Measurements from ENCODE around the gene SH3PXD2A. TPM values are rescaled to one million over a fixed set of nuclear protein-coding genes. Genes with fewer than 3 reads are reported as not detected.

Gene SH3PXD2A
- total and polyA plus RNA-seq, 10 of the 15 experiments (the other 5 are each of a cell fraction or from before 2014, with no cell fraction given): 0.63 to 14.0 (median 4.4) TPM

- Histone ChIP-seq H3K79me2 (ENCODE audit: control insufficient read depth, insufficient read depth, low read length) (no peaks in the 10 kb centered on the region), H3K4me2 (ENCODE audit: control insufficient read depth, insufficient read depth) (no peak overlapping the region), H3K36me3 (ENCODE audit: control insufficient read depth in 2 of 2, insufficient read depth in 2 of 2, low read length in 1 of 2) (peaks cover 9 to 23% of the 10 kb centered on the region in 2 experiments), H2AFZ (ENCODE audit: control insufficient read depth, low read depth, low read length) (no peak overlapping the region), H3K9ac (ENCODE audit: control insufficient read depth, insufficient read depth, low read length) (no peak overlapping the region), H3K4me3 (no peak overlapping the region), H3K4me1 (ENCODE audit: control insufficient read depth, insufficient read depth, low read length) (no peaks in the 10 kb centered on the region), H3K27me3 (replicated peaks in 1 of 2; ENCODE audit: control insufficient read depth in 2 of 2, insufficient read depth in 2 of 2, low read length in 1 of 2) (no peaks in the 10 kb centered on the region), H3K27ac (ENCODE audit: control insufficient read depth, insufficient read depth) (no peak overlapping the region), H4K20me1 (ENCODE audit: control insufficient read depth, insufficient read depth) (no peaks in the 10 kb centered on the region), H3K9me3 (replicated peaks; ENCODE audit: control insufficient read depth, insufficient read depth, low read length) (no peaks in the 10 kb centered on the region)
- ChIA-PET SMC1A (ENCODE audit: uncharacterized antibody, unreplicated experiment) (interaction anchor here (1.9 kb wide), 1 partner anchor 9 kb away, joined by 6 read pairs; no protein-coding TSS in a partner anchor), POLR2A (no interaction called here), RAD21 (ENCODE audit: unreplicated experiment) (no interaction called here), CTCF (interaction anchor here (2.5 kb wide), 1 partner anchor 8 kb away, joined by 18 read pairs; no protein-coding TSS in a partner anchor)
- FAIRE-seq: no peak
- intact Hi-C loops (cut with micrococcal nuclease; ENCODE audit: unreplicated experiment) (no loop called here), in situ Hi-C loops (cut with MboI) (no loop called here)
- no peak for ATAC-seq
- WGBS (ENCODE audit: insufficient coverage, insufficient replicate concordance, low lambda C conversion rate, missing lambda C conversion rate): 90% methylated on average over 7 of the region's 7 CpGs
- BruUV-seq (replicated peaks): no TSS peak
- DNase-seq (ENCODE audit: low read depth, low spot score): no peak
- TF ChIP-seq EED (IDR thresholded peaks at IDR 0.05; ENCODE audit: low read depth): no peak
- no peak for TF ChIP-seq CREM (IDR thresholded peaks at IDR 0.05; ENCODE audit: low read depth)
- TF ChIP-seq ZBTB40 (IDR thresholded peaks at IDR 0.05; ENCODE audit: borderline replicate concordance): no peak
- no peak for TF ChIP-seq MAX (IDR thresholded peaks at IDR 0.05; ENCODE audit: low read depth, low read length)
- TF ChIP-seq GABPA (IDR thresholded peaks at IDR 0.05; ENCODE audit: low read depth): no peak
- TF ChIP-seq DPF2 (IDR thresholded peaks at IDR 0.05): no peak
- no peak for TF ChIP-seq ZBTB4 (CRISPR knock-in tag; IDR thresholded peaks at IDR 0.05)
- TF ChIP-seq PBX3 (IDR thresholded peaks at IDR 0.05; ENCODE audit: insufficient replicate concordance, low read depth, low read length): no peak
- TF ChIP-seq ZBED1 (IDR thresholded peaks at IDR 0.05; ENCODE audit: borderline replicate concordance): no peak
- no peak for TF ChIP-seq TBL1XR1 (IDR thresholded peaks at IDR 0.05; ENCODE audit: low read depth, low read length)
- no peak for TF ChIP-seq TCF12 (IDR thresholded peaks at IDR 0.05; ENCODE audit: low read depth, low read length)
- no peak for TF ChIP-seq REST (IDR thresholded peaks at IDR 0.05; ENCODE audit: low read depth, low read length)
Measured at GRCh38 chr10:103897241-103897774, 41.9 kb upstream of the SH3PXD2A start.

All from GM12878 (cell line).